ENCODE results near the gene IFT52.
"Not testable (repeated sequence)": the region's sequence is repeated elsewhere in the genome, so short reads cannot be mapped to it uniquely, and the experiment has no call there.

Gene IFT52

GRCh38 chr20:43568706-43569105, 22.0 kb upstream of the IFT52 start:
- DNase-seq = no peak

- no peak for DNase-seq
These were observed 21.5 kb upstream of the IFT52 start for GRCh38 chr20:43569282-43569681.

DNA sequence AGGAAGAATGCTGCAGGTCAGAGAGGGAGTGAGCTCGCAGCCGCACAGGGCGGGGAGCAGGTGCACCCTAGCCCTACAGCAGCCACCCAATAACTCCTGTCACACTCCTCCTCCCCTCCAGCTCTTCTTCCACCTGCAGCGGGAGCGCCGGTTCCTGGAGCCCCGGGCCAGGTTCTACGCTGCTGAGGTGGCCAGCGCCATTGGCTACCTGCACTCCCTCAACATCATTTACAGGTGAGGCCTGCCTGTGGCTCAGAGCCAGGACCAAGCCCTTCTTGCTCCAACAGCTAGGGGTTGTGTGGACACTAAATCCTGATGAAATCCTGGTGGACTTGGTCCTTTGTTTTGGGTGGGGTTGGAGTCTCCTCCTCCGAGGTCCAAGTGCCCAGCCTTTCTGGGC, 20.2 kb upstream of the IFT52 start:
- no peak for DNase-seq

GRCh38 chr20:43571310-43571709, 19.4 kb upstream of the IFT52 start:
- no peak for DNase-seq

DNA sequence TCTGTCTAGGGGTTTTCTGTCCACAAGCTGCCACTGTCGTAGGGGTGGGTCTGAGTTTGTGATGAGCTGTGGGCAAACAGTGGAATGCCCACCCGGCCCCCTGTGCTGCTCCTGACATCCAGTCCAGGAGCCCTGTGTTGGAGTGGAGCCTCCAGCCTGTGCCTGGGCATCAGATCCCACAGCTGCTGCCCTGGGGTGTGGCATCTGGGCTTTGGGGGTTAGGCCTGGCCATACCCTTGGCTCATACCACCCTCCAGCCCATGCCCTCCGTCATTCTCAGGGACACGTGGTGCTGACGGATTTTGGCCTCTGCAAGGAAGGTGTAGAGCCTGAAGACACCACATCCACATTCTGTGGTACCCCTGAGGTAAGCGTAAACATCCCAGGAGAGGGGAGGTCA, 19.0 kb upstream of the IFT52 start:
- no peak for DNase-seq

DNA sequence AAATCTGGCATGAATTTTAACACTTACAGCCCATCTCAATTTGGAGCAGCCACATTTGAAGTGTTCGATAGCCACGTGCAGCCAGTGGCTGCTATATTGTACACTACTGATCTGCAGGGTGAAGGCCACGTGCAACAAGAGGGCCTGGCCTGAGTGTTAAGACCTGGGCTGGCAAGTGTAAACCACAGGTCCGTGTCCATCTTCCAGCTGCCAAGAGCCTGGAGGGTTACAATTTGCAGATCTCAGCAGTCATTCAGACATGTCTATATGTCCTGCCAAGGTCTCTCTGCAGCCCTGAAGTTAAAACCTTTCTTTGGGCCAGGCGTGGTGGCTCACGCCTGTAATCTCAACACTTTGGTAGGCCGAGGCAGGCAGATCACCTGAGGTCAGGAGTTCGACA, 17.8 kb upstream of the IFT52 start:
- no peak for DNase-seq

DNA sequence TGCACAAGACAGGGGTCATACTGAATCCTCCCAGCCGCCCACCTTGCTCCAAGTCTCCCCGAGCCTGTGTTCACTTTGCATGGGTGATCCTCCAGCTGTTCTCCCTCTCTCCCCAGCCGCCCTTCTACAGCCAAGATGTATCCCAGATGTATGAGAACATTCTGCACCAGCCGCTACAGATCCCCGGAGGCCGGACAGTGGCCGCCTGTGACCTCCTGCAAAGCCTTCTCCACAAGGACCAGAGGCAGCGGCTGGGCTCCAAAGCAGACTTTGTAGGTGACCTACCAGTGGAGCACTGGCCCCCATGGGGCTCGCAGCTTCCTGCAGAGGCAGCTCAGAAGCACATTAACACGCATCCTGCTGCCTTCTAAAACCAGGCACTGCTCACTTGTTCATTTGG, 14.6 kb upstream of the IFT52 start:
- DNase-seq = no peak

DNA sequence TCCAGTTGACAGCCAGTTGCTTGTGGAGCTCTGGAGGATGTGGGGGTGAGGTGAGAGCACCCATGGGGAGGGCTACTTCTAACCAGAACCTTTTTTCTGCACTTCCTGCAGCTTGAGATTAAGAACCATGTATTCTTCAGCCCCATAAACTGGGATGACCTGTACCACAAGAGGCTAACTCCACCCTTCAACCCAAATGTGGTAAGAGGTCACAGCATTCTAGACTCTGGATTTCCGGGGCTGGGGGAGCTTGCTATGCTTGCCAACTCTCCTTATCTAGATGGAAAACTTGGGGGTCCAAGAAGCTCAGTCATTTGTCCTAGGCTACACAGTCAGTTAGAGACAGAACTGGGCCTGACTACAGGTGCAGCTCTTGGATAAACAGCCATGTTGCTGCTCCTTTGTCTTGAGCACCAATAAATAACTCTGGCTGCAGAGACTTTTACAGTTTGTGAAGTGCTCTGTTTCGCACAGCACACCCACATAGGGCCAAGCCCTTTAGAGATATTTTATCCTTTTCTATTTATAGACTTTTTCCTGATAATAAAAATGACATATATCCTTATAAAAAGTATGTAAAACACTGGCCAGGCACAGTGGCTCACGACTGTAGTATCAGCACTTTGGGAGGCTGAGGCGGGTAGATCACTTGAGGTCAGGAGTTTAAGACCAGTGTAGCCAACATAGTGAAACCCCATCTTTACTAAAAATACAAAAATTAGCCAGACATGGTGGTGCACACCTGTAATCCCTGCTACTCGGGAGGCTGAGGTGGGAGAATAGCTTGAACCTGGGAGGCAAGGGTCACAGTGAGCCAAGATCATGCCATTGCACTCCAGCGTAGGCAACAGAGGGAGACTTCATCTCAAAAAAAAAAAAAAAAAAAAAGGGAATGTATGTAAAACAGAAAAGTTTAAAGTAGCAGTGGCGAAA, 10.6 kb upstream of the IFT52 start:
- no peak for DNase-seq

DNA sequence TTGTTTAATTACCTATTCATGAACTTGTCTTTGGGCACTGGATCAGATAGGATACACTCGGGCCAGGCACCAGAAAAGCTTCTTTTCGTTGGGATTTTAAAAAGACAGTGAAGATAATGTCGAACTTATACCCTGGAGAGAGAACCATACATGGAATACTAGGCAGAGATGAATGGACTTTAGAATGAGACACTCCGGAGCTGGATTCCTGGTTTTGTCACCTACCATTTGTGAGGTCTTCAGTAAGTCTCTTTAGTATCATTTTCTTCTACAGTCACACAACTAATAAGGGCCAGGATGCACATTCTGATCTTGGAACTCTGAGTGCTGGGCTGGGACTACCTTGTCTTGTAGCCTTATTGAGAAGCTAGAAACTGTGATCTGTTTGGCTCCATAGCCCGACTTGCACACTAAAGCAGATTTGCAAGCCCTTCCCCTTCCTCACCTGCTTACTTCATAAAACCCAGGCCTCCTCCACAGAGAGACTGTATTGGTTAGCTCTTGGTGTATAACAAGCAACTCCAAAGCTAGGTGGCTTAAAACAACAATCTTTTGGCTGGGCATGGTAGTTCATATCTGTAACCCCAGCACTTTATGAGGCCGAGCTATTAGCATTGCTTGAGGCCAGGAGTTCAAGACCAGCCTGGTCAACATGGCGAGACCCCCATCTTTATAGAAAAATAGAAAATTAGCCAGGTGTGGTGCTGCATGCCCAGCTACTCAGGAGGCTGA, 7.4 kb upstream of the IFT52 start:
- DNase-seq = no peak

GRCh38 chr20:43583982-43584432, 6.7 kb upstream of the IFT52 start:
- peak in 1 of 2 donors; percentile 13 for DNase-seq

DNA sequence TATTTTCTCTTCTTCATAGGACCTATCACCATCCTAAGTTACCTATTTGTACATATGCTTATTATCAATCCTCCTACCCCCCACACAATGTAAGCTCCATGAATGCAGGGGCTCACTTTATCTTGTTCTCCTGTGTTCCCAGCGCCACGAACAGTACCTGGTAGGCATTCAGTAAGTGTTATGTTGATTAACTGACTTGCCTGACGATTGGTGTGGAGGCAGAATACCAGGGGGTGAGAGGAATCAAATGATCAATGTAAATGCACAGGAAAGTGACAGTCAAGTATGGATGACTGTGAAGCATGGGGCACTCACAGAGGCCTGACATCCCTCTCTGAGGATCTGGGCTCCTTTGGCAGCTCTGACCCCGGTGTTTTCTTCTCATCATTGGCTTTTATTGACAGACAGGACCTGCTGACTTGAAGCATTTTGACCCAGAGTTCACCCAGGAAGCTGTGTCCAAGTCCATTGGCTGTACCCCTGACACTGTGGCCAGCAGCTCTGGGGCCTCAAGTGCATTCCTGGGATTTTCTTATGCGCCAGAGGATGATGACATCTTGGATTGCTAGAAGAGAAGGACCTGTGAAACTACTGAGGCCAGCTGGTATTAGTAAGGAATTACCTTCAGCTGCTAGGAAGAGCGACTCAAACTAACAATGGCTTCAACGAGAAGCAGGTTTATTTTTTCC, 6.1 kb upstream of the IFT52 start:
- DNase-seq = no peak

DNA sequence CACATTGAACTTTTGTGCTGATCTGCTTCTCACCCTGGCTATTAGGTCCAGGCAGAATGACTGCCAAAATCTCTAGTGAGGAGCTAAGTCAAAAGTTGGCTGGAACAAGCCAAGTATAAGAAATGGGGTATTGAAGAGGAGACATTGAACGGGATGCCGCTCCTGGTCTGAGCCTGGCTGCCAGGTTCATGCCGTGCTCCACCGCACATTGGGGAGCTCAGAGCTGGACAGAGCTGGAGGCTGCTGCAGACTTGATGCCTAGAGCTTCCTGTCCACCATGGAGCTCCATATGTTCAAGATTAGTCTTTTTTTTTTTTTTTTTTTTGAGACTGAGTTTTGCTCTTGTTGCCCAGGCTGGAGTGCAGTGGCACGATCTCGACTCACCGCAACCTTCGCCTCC, 4.1 kb upstream of the IFT52 start:
- DNase-seq = no peak

DNA sequence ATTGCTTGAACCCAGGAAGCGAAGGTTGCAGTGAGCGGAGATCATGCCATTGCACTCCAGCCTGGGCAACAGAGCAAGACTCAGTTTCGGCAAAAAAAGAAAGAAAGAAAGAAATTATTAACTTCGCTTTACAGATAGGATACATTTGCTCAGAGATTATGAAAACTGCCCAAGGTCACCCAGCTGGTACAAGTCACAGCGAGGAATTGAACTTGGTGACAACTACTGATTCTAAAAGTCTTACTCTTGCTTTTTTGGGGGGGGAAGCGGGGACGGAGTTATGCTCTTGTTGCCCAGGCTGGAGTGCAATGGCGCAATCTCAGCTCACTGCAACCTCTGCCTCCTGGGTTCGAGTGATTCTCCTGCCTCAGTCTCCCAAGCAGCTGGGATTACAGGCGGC, 2.2 kb upstream of the IFT52 start:
- DNase-seq = not testable (repeated sequence)

DNA sequence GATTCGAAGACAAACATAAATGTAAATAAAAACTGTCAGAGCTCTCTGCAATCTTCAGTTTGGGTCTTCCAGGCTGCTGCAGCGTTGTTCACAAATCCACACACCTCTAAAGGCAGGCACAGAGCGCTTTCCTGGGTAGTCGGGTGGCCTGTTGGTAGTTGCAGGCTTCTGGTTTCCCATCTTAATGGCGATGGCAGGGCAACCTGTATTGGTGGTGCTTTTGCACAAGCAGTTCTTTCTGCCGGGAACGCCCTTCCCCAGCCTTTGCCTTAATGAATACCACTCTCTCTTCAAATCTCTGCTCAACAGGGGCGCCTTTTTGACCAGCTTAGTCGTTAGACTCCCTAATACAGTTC, 723 bp upstream of the IFT52 start:
- no peak for DNase-seq

DNA sequence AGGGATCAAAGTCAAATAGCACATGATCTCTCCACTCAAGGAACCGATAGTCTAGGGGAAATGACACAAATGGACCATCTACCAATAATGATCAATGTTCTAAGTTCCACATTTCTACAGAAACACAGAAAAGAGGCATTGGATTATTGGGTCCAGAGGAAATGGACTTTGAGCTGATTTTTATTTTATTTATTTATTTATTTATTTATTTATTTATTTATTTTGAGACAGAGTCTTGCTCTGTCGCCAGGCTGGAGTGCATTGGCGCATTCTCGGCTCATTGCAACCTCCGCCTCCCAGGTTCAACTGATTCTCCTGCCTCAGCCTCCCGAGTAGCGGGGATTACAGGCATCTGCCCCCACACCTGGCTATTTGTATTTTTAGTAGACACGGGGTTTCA, 11.2 kb downstream of the IFT52 start:
- not testable (repeated sequence) for DNase-seq

DNA sequence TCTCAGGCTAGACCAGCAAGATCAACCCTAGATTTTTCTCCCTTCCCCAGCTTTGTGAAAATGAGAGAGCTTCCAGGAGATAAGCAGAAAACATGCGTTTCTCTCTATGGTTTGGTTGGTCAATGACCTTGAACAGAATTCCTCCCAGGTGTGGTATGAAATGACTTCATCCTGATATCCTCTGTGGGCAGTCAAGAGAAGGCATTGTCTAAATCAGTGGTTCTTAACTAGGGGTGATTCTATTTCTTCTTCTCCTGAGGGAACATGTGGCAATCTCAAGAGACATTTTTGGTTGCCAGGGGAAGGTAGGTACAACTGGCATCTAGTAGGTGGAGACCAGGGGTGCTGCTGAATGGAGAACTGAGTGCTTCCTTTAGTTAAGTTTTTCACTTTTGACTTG, 12.4 kb downstream of the IFT52 start:
- DNase-seq = no peak

- no peak for DNase-seq
These were observed 15.0 kb downstream of the IFT52 start for GRCh38 chr20:43605715-43606114.

DNA sequence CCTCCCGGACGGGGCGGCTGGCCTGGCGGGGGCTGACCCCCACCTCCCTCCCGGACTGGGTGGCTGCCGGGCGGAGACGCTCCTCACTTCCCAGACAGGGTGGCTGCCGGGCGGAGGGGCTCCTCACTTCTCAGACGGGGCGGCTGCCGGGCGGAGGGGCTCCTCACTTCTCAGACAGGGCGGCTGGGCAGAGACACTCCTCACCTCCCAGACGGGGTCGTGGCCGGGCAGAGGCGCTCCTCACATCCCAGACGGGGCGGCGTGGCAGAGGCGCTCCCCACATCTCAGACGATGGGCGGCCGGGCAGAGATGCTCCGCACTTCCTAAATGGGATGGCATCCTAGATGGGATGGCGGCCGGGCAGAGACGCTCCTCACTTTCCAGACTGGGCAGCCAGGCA, 16.5 kb downstream of the IFT52 start:
- not testable (repeated sequence) for DNase-seq

DNA sequence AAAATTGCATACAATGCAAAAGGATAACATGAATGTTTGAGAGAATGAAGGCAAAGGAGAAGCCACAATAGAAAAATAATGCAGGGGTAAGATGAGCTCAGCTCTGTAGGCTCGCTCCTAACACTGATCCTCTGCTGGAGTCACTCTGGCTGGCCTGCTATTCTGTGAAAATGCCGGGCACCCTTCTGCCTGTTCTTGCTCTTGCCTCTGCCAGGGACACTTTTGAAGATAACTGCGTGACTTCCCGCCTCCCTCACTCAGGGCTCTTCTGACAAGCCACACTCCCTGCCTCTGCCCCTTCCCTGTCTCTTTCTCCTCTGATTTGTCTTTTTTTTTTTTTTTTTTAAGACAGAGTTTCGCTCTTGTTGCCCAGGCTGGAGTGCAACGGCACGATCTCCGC, 40.9 kb downstream of the IFT52 start:
- DNase-seq = no peak

DNA sequence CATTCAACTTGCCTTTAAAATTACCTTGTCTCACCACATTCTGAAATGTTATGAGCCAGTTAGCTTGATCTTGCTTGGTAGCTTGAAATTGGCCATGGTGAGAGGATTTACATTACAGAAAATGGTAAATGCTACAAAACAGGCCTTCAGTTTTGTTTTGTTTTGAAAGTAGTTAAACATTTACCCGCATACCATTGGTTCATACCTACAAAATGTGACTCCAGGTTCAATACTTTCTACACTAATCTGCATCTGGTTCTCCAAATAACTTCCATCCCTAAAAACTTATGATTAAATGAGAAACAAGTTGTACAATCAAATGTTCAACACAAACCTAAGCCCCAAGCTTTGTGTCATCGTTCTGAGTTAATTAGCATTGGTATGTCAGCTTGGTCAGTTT, 45.7 kb downstream of the IFT52 start:
- DNase-seq = no peak

DNA sequence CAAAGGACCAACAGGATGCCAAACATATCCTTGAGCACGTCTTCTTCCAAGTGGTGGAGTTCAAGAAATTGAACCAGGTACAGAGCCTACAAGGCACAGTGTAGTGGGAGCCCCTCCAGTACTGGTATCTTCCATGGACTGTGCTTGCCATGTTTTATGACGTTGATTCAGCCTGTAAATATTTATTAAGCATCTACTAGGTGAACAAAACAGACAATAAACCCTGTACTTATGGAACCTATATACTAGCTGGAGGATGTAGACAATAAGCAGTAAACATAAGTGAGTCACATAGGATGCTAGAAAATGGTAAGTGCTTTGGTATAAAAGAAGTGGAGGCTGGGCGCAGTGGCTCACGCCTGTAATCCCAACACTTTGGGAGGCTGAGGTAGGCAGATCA, 51.8 kb downstream of the IFT52 start:
- no peak for DNase-seq

DNA sequence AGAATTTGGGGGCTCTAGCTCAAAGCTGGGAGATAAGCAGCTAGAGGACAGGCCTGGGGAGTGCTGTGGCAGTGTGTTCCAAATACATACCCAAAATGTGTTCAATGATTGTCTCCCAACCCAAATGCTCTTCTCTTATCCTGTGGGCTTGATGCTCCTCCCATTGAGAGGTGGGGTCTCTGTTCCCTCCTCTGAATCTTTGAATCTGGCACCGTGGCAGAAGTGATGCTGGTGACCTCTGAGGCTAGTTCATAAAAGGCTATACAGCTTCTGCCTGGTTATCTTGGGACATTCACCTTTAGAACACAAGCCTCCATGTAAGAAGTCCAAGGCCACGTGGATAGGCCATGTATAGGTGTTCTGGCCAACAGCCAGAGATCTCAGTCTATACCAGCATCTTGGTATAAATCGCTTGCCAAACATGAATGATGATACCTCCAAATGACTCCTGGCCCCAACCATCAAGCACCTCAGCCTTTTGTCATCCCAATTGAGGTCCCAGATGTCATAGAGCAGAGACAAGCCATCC, 60.3 kb downstream of the IFT52 start:
- no peak for DNase-seq

DNA sequence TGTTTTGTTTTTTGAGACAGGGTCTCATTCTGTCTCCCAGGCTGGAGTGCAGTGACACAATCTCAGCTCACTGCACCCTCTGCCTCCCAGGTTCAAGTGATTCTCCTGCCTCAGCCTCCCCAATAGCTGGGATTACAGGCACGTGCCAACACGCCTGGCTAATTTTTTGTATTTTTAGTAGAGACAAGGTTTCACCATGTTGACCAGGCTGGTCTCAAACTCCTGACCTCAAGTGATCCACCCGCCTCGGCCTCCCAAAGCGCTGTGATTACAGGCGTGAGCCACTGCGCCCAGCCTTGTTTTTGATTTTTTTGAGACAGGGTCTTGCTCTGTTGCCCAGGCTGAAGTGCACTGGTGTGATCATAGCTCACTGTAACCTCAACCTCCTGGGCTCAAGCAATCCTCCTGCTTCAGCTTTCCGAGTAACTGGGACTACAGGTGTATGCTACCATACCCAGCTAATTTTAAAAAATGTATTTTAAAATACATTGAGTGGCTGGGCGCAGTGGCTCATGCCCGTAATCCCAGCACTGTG, 61.0 kb downstream of the IFT52 start:
- DNase-seq = not testable (repeated sequence)
